NCI-H82 (cell line): ENCODE results near the gene GRIK2.
"Not testable (repeated sequence)": the region's sequence is repeated elsewhere in the genome, so short reads cannot be mapped to it uniquely, and the experiment has no call there.

Experiments
- DNase-seq: peaks from one replicate; lab custom pipeline; 2025; lab: John Stamatoyannopoulos, UW

Gene GRIK2

GRCh38 chr6:102026649-102027048 is 633.1 kb downstream of the GRIK2 start:
- peak; percentile 52 for DNase-seq

- DNase-seq, result no peak
These were observed 634.7 kb downstream of the GRIK2 start for GRCh38 chr6:102028176-102028575.

GRCh38 chr6:102038964-102039363 is 645.5 kb downstream of the GRIK2 start:
- peak; percentile 38 for DNase-seq

- peak; percentile 29 for DNase-seq
These were observed 645.9 kb downstream of the GRIK2 start for GRCh38 chr6:102039441-102039840.

GRCh38 chr6:102051001-102051400 is 657.5 kb downstream of the GRIK2 start:
- no peak for DNase-seq

GRCh38 chr6:102051720-102052119 is 658.2 kb downstream of the GRIK2 start:
- DNase-seq, result no peak

GRCh38 chr6:102064142-102064541 is 670.6 kb downstream of the GRIK2 start:
- DNase-seq, result no peak

GRCh38 chr6:102066301-102066700 is 672.8 kb downstream of the GRIK2 start:
- DNase-seq, result no peak

- DNase-seq, result no peak
These were observed 674.9 kb downstream of the GRIK2 start for GRCh38 chr6:102068349-102068929.

- DNase-seq, result no peak
These were observed 682.0 kb downstream of the GRIK2 start for GRCh38 chr6:102075539-102075938.

GRCh38 chr6:102085257-102085656 is 691.7 kb downstream of the GRIK2 start:
- DNase-seq, result peak; percentile 0

GRCh38 chr6:102088160-102088559 is 694.7 kb downstream of the GRIK2 start:
- not testable (repeated sequence) for DNase-seq

GRCh38 chr6:102114402-102114801 is 720.9 kb downstream of the GRIK2 start:
- DNase-seq, result peak; percentile 34

GRCh38 chr6:102115911-102116310 is 722.4 kb downstream of the GRIK2 start:
- DNase-seq, result no peak

- no peak for DNase-seq
These were observed 724.5 kb downstream of the GRIK2 start for GRCh38 chr6:102118034-102118433.
